Measurements from ENCODE around the gene UBE2D3.

The UBE2D3 gene

GRCh38 chr4:102759831-102760644 is 67.3 kb downstream of the UBE2D3 start:
- ATAC-seq (peak; percentile 67), DNase-seq (ENCODE audit: low spot score in 2 of 2) (no peak)
- Mint-ChIP-seq H3K4me1 (peaks cover 38% of the 10 kb centered on the region), H3K27ac (peak overlapping the region; percentile 86), H3K4me3 (peak overlapping the region; percentile 92), H3K36me3 (no peaks in the 10 kb centered on the region), H3K9me3 (no peaks in the 10 kb centered on the region)

- no peak for DNase-seq (ENCODE audit: low spot score in 2 of 2)
- Mint-ChIP-seq H3K9me3 (no peaks in the 10 kb centered on the region), H3K4me1 (peaks cover 38% of the 10 kb centered on the region), H3K27ac (no peak overlapping the region), H3K36me3 (peaks cover 7% of the 10 kb centered on the region), H3K4me3 (no peak overlapping the region)
- ATAC-seq, result no peak
Observed at GRCh38 chr4:102758241-102759160, 68.8 kb downstream of the UBE2D3 start.

DNA sequence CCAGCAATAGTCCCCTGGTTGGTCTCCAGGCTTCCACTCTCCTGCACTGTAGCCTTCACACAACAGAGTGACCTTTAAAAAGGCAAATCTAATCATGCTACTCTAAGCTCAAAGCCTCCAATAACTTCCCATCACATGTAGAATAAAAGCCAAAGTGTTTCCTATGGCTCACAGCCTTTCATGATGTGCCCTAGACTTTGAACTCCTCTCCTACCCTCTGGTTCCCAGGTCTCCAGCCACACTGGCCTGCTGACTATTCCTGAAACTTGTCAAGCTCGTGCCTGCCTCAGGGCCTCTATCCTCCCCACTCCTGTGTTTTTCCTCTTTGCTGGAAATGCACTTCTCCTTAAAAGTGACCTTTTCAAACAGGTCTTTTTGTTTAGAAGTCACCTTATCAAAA is 69.7 kb downstream of the UBE2D3 start:
- Mint-ChIP-seq H3K4me3 (no peak overlapping the region), H3K36me3 (peaks cover 11% of the 10 kb centered on the region), H3K27ac (no peak overlapping the region), H3K9me3 (no peaks in the 10 kb centered on the region), H3K4me1 (peaks cover 38% of the 10 kb centered on the region)
- ATAC-seq, result no peak
- DNase-seq (ENCODE audit: low spot score in 2 of 2), result no peak

GRCh38 chr4:102754044-102754443 is 73.3 kb downstream of the UBE2D3 start:
- peaks cover 11% of the 10 kb centered on the region for H3K36me3 Mint-ChIP-seq
- DNase-seq (ENCODE audit: low spot score in 2 of 2) (no peak), ATAC-seq (no peak)
- no peak overlapping the region for H3K4me3 Mint-ChIP-seq
- H3K9me3 Mint-ChIP-seq, result no peaks in the 10 kb centered on the region
- no peak overlapping the region for H3K27ac Mint-ChIP-seq
- peaks cover 17% of the 10 kb centered on the region for H3K4me1 Mint-ChIP-seq

DNA sequence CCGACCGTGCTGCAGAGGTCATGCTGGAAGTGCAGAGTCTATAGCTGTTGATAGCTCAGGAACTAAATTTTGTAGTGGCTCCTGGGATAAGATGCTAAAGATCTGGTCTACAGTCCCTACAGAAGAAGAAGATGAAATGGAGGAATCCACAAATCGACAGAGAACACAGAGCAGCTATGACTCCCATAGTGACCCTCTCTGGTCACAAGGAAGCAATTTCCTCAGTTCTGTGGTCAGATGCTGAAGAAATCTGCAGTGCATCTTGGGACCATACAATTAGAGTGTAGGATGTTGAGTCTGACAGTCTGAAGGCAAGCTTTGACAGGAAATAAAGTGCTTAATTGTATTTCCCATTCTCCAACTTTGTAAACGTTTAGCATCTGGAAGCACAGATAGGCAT is 75.4 kb downstream of the UBE2D3 start:
- peaks cover 11% of the 10 kb centered on the region for H3K36me3 Mint-ChIP-seq
- H3K9me3 Mint-ChIP-seq, result no peaks in the 10 kb centered on the region
- no peak overlapping the region for H3K4me3 Mint-ChIP-seq
- H3K4me1 Mint-ChIP-seq, result no peaks in the 10 kb centered on the region
- H3K27ac Mint-ChIP-seq, result no peak overlapping the region
- ATAC-seq (no peak), DNase-seq (ENCODE audit: low spot score in 2 of 2) (peak in 1 of 2 donors; percentile 29)

Data from stimulated activated effector memory CD8-positive, alpha-beta T cell treated with anti-CD3 and anti-CD28 coated beads, Interleukin-12 subunit alpha, Interleukin-12 subunit beta, amount 100 ng/mL, for 72 hours (primary cell).